Hepatocyte (in vitro differentiated cells): ENCODE data around the gene CPLX1. TPM values are rescaled to one million over a fixed set of nuclear protein-coding genes. Genes with fewer than 3 reads are reported as not detected.
"Not testable (repeated sequence)": the region's sequence is repeated elsewhere in the genome, so short reads cannot be mapped to it uniquely, and the experiment has no call there.

Source experiments
- DNase-seq: peaks from one replicate; pipeline ENCODE4 v3.0.0-alpha.2; 2016; ENCODE audit warnings: low spot score
- H2AFZ ChIP-seq: fragments of 200-600 bp; sonication (generic); 2 replicates; pipeline ENCODE4 v1.6.0; 2016; ENCODE audit warnings: antibody characterized with exemption, mild to moderate bottlenecking
- H3K27ac ChIP-seq: fragments of 200-600 bp; sonication (generic); 2 replicates; pipeline ENCODE4 v1.5.1; 2016; ENCODE audit warnings: mild to moderate bottlenecking
- H3K27me3 ChIP-seq: fragments of 200-600 bp; sonication (generic); 2 replicates; pipeline ENCODE4 v1.6.1; 2016
- H3K36me3 ChIP-seq: fragments of 200-600 bp; sonication (generic); replicated peaks from 2 replicates; pipeline ENCODE4 v1.5.1; 2016; ENCODE audit warnings: low read depth; ENCODE audit not compliant: insufficient read depth
- H3K4me1 ChIP-seq: fragments of 200-600 bp; sonication (generic); 2 replicates; pipeline ENCODE4 v1.5.1; 2016; ENCODE audit warnings: mild to moderate bottlenecking, moderate library complexity; ENCODE audit not compliant: insufficient read depth
- H3K4me2 ChIP-seq: fragments of 200-600 bp; sonication (generic); 2 replicates; pipeline ENCODE4 v1.6.0; 2016
- H3K4me3 ChIP-seq: fragments of 200-600 bp; sonication (generic); 2 replicates; pipeline ENCODE4 v1.5.1; 2016; ENCODE audit warnings: mild to moderate bottlenecking
- H3K79me2 ChIP-seq: fragments of 200-600 bp; sonication (generic); 2 replicates; pipeline ENCODE4 v1.6.0; 2017; ENCODE audit warnings: mild to moderate bottlenecking
- H3K9me2 ChIP-seq: fragments of 200-600 bp; sonication (generic); replicated peaks from 2 replicates; pipeline ENCODE4 v1.6.0; 2017; ENCODE audit warnings: mild to moderate bottlenecking; ENCODE audit not compliant: insufficient read depth
- H3K9me3 ChIP-seq: fragments of 200-600 bp; sonication (generic); 2 replicates; pipeline ENCODE4 v1.5.1; 2016; ENCODE audit warnings: low read depth, mild to moderate bottlenecking
- H4K20me1 ChIP-seq: fragments of 200-600 bp; sonication (generic); 2 replicates; pipeline ENCODE4 v1.6.0; 2016; ENCODE audit warnings: mild to moderate bottlenecking; ENCODE audit not compliant: insufficient read depth, poor library complexity, severe bottlenecking
- CTCF ChIP-seq: fragments of 200-600 bp; sonication (generic); IDR thresholded peaks from 2 replicates; pipeline ENCODE4 v1.5.1; 2016; ENCODE audit warnings: antibody characterized with exemption, mild to moderate bottlenecking; ENCODE audit not compliant: poor library complexity
- EZH2 ChIP-seq: fragments of 200-600 bp; sonication (generic); IDR thresholded peaks from 2 replicates; pipeline ENCODE4 v1.6.1; 2016; ENCODE audit warnings: antibody characterized with exemption, mild to moderate bottlenecking, borderline replicate concordance
- EZH2phosphoT487 ChIP-seq: fragments of 200-600 bp; sonication (generic); IDR thresholded peaks from one replicate; pipeline ENCODE4 v1.6.1; 2018; ENCODE audit warnings: antibody characterized with exemption, mild to moderate bottlenecking, low read depth, moderate library complexity; ENCODE audit not compliant: unreplicated experiment, severe bottlenecking
- WGBS: methylation state at CpG from one replicate; pipeline ENCODE4 v1.1.6; 2016; ENCODE audit warnings: low lambda C conversion rate; ENCODE audit errors: missing lambda C conversion rate; 5-methylcytosine and 5-hydroxymethylcytosine counted together
- polyA plus RNA-seq: library from polyadenylated mRNA; unstranded; fragments of >200 nt; fragmentation: Nextera tagmentation; extraction: Ambion mirVana; gene quantifications from 2 replicates; pipeline ENCODE4 v1.2.1, GENCODE V29; 2016
- total RNA-seq: library from RNA; depleted of rRNA; stranded (reverse); fragments of >200 nt; gene quantifications from 2 replicates; pipeline ENCODE4 v1.2.3, GENCODE V29; 2014

Gene CPLX1
- total and polyA plus RNA-seq, 2 experiments from 2014 or later = 0.30 to 2.0 TPM

- Histone ChIP-seq H3K36me3 (peaks cover 6% of the 10 kb centered on the region), H3K4me2 (no peak overlapping the region), H3K9me3 (no peaks in the 10 kb centered on the region), H3K79me2 (no peaks in the 10 kb centered on the region), H4K20me1 (peaks cover 6% of the 10 kb centered on the region), H3K9me2 (no peaks in the 10 kb centered on the region), H3K4me1 (no peaks in the 10 kb centered on the region), H3K4me3 (no peak overlapping the region), H3K27ac (no peak overlapping the region), H2AFZ (no peak overlapping the region), H3K27me3 (no peaks in the 10 kb centered on the region)
- DNase-seq = no peak
- WGBS = 98% methylated on average over 22 of the region's 22 CpGs
- TF ChIP-seq EZH2 = no peak
- no peak for TF ChIP-seq EZH2phosphoT487
- TF ChIP-seq CTCF = no peak
Observed at GRCh38 chr4:739569-739968, 86.4 kb downstream of the CPLX1 start.

- no peaks in the 10 kb centered on the region for H3K27me3 ChIP-seq
- WGBS = 90% methylated on average over 16 of the region's 16 CpGs
- peaks cover 6% of the 10 kb centered on the region for H4K20me1 ChIP-seq
- H3K36me3 ChIP-seq = peaks cover 6% of the 10 kb centered on the region
- TF ChIP-seq EZH2 = no peak
- no peak for TF ChIP-seq CTCF
- TF ChIP-seq EZH2phosphoT487 = no peak
- H3K9me3 ChIP-seq = no peaks in the 10 kb centered on the region
- no peak overlapping the region for H2AFZ ChIP-seq
- no peaks in the 10 kb centered on the region for H3K9me2 ChIP-seq
- H3K4me1 ChIP-seq = no peaks in the 10 kb centered on the region
- H3K79me2 ChIP-seq = no peaks in the 10 kb centered on the region
- no peak overlapping the region for H3K27ac ChIP-seq
- no peak for DNase-seq
- H3K4me2 ChIP-seq = no peak overlapping the region
- H3K4me3 ChIP-seq = no peak overlapping the region
Observed at GRCh38 chr4:738781-739280, 87.1 kb downstream of the CPLX1 start.

- 98% methylated on average over 12 of the region's 34 CpGs for WGBS
- H3K9me2 ChIP-seq, H3K36me3 ChIP-seq, H3K27ac ChIP-seq, H3K4me1 ChIP-seq, H3K27me3 ChIP-seq, H3K79me2 ChIP-seq, H3K4me2 ChIP-seq, DNase-seq, H3K9me3 ChIP-seq, H3K4me3 ChIP-seq, H2AFZ ChIP-seq, H4K20me1 ChIP-seq: not testable (repeated sequence)
Observed at GRCh38 chr4:736561-736960, 89.4 kb downstream of the CPLX1 start.

- Histone ChIP-seq H3K4me3 (no peak overlapping the region), H3K27ac (no peak overlapping the region), H3K9me3 (no peaks in the 10 kb centered on the region), H3K79me2 (peaks cover 6% of the 10 kb centered on the region), H3K27me3 (no peaks in the 10 kb centered on the region), H3K4me1 (no peaks in the 10 kb centered on the region), H3K36me3 (peaks cover 6% of the 10 kb centered on the region), H3K9me2 (no peaks in the 10 kb centered on the region), H4K20me1 (peaks cover 3% of the 10 kb centered on the region), H2AFZ (no peak overlapping the region), H3K4me2 (no peak overlapping the region)
- TF ChIP-seq EZH2phosphoT487 (no peak), CTCF (no peak), EZH2 (no peak)
- no peak for DNase-seq
- WGBS = 95% methylated on average over 8 of the region's 8 CpGs
Observed at GRCh38 chr4:735583-735982, 90.3 kb downstream of the CPLX1 start.

Other genes with a start within 250 kb of the CPLX1 start
- not detected in 2 replicates for gene TMEM271, start 249.8 kb downstream of the CPLX1 start, total RNA-seq
- gene TMEM271, start 249.8 kb downstream of the CPLX1 start, polyA plus RNA-seq = not detected in 2 replicates
- gene PDE6B, start 200.6 kb downstream of the CPLX1 start, total RNA-seq = 17.3 and 29.5 TPM in 2 replicates
- 24.1 and 26.1 TPM in 2 replicates for gene PDE6B, start 200.6 kb downstream of the CPLX1 start, polyA plus RNA-seq
- gene ATP5ME, start 151.9 kb downstream of the CPLX1 start, total RNA-seq = 83.8 and 143 TPM in 2 replicates
- 641 and 669 TPM in 2 replicates for gene ATP5ME, start 151.9 kb downstream of the CPLX1 start, polyA plus RNA-seq
- 8.9 and 12.6 TPM in 2 replicates for gene MYL5, start 151.6 kb downstream of the CPLX1 start, total RNA-seq
- 25.1 and 33.7 TPM in 2 replicates for gene MYL5, start 151.6 kb downstream of the CPLX1 start, polyA plus RNA-seq
- gene SLC49A3, start 137.0 kb downstream of the CPLX1 start, total RNA-seq = 8.5 and 12.2 TPM in 2 replicates
- 12.8 and 19.8 TPM in 2 replicates for gene SLC49A3, start 137.0 kb downstream of the CPLX1 start, polyA plus RNA-seq
- gene PCGF3, start 120.3 kb downstream of the CPLX1 start, total RNA-seq = 43.5 and 43.9 TPM in 2 replicates
- gene PCGF3, start 120.3 kb downstream of the CPLX1 start, polyA plus RNA-seq = 21.5 and 21.8 TPM in 2 replicates
- 56.3 and 87.1 TPM in 2 replicates for gene GAK, start 106.2 kb upstream of the CPLX1 start, total RNA-seq
- 84.9 and 88.4 TPM in 2 replicates for gene GAK, start 106.2 kb upstream of the CPLX1 start, polyA plus RNA-seq
- 14.8 and 15.5 TPM in 2 replicates for gene TMEM175, start 106.3 kb upstream of the CPLX1 start, total RNA-seq
- gene TMEM175, start 106.3 kb upstream of the CPLX1 start, polyA plus RNA-seq = 31.4 and 49.7 TPM in 2 replicates
- 13.8 and 17.4 TPM in 2 replicates for gene DGKQ, start 147.4 kb upstream of the CPLX1 start, total RNA-seq
- 20.7 and 21.1 TPM in 2 replicates for gene DGKQ, start 147.4 kb upstream of the CPLX1 start, polyA plus RNA-seq
- gene IDUA, start 160.9 kb upstream of the CPLX1 start, total RNA-seq = 13.1 and 15.5 TPM in 2 replicates
- gene IDUA, start 160.9 kb upstream of the CPLX1 start, polyA plus RNA-seq = 82.6 and 103 TPM in 2 replicates
- 11.9 and 12.6 TPM in 2 replicates for gene SLC26A1, start 167.3 kb upstream of the CPLX1 start, total RNA-seq
- 9.0 and 9.1 TPM in 2 replicates for gene SLC26A1, start 167.3 kb upstream of the CPLX1 start, polyA plus RNA-seq
- gene FGFRL1, start 185.5 kb upstream of the CPLX1 start, total RNA-seq = 23.1 and 28.1 TPM in 2 replicates
- gene FGFRL1, start 185.5 kb upstream of the CPLX1 start, polyA plus RNA-seq = 27.8 and 34.0 TPM in 2 replicates